HG02678 (cell line): Measurements from ENCODE around the gene ZDHHC12.

ENCODE experiments used
- ATAC-seq: cut with Tn5 transposase; IDR thresholded peaks from one replicate; pipeline ENCODE4 v1.9.1; 2021; ENCODE audit warnings: mild to moderate bottlenecking, moderate library complexity; ENCODE audit not compliant: unreplicated experiment

ZDHHC12 gene

DNA sequence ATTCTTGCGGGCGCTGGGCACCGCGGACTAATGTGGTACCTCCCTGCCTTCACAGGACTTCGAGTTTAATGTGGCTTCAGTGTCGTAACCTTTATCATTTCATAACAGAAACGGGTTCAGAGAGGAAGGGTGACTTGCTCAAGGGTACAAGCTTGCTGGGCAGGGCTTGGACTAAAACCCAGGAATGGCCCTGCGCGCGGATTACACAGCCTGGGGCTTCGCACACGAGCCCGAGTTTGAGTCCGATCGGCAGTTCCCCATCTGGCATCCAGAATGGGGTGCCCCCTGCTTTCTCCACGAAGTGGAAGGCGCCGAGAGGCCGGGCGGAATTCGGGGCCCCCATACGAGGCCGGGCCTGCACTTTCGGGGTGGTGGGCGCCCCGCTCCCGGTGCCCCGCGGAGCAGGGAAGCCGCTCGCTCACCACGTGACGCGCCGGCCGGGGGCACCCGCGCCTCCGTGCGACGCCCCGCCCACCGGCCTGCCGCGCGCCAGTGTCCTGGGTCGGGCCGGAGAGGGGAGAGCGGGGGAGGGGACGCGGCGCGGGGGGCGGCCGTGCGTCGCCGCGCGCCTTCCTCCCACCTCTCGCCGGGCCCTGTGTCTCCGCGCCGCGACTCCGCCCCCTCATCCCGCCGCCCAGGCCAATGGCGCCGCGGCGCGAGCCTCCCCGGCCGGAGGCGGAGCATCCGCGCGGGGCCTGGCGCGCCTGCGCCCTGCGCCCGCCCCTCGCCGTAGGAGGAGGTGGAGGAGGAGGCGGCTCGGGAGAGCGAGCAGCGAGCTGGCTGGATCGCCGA, 35.2 kb downstream of the ZDHHC12 start, which contains the start of gene SET:
Gene SET (plus strand): TSS at position 722 of the 792 bp plus-strand sequence. CDS start 361 bp downstream, outside the sequence.
- peak; percentile 76 for ATAC-seq

GRCh38 chr9:128687453-128687852, 36.5 kb downstream of the ZDHHC12 start:
- ATAC-seq: no peak

DNA sequence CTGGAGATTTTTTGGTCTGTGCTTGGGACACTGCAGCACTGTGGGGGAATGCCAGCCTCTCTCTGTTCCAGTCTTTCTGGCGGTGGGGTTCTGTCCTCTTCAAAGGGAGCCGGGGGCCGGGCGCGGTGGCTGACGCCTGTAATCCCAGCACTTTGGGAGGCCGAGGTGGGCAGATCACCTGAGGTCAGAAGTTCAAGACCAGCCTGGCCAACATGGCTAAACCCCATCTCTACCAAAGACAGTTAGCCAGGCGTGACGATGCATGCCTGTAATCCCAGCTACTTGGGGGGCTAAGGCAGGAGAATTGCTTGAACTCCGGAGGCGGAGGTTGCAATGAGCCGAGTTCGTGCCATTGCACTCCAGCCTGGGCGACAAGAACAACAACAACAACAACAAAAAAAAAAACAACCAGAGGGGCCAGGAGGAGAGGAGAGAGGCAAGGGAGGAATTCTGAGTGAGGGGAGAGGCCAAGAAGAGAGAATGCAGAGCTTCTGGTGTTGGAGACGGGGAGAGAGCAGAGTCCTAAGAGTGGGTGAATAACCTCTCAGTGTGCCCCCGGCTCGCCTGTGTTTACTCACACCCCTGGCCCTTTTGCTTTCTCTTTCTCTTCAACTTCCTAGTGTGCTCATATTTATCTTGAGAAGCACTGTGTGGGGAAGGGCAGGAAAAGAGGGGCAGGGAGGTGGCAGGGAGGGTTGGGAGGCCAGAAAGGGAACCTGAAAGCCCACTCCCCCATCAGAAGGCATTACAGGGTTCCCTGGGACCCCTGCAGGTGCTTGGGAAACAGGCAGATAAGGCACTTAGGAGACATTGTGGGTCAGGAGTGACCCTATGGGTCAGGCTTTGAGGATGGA, 38.1 kb downstream of the ZDHHC12 start:
- no peak for ATAC-seq

- peak; percentile 32 for ATAC-seq
Observed at GRCh38 chr9:128684325-128685199, 39.4 kb downstream of the ZDHHC12 start.

- ATAC-seq: no peak
Observed at GRCh38 chr9:128684065-128684324, 39.9 kb downstream of the ZDHHC12 start.

GRCh38 chr9:128683340-128684064, 40.4 kb downstream of the ZDHHC12 start:
- ATAC-seq: peak; percentile 38

DNA sequence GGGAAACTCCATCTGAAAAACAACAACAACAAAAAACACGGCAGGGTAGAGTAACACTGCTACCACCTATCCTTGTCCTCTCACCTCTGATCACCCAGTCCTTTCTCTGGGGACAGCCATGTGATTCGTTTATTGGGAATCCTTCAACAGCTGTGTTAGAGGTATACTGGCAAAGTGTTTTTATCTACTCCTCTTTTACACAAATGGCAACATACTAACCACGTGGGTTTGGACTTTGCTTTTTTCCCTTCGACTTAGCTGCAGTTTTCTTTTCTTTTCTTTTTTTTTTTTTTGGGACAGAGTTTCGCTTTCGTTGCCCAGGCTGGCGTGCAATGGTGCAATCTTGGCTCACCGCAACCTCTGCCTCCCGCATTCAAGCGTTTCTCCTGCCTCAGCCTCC, 46.1 kb downstream of the ZDHHC12 start:
- ATAC-seq: no peak

- ATAC-seq: no peak
Observed at GRCh38 chr9:128675382-128675781, 48.5 kb downstream of the ZDHHC12 start.
